ENCODE results near the gene C6orf89. TPM values are rescaled to one million over a fixed set of nuclear protein-coding genes. Genes with fewer than 3 reads are reported as not detected.

Gene C6orf89
- total and polyA plus RNA-seq, 2 experiments from 2014 or later: 73.8 to 84.0 TPM

- Histone ChIP-seq H4K20me1 (ENCODE audit: insufficient read depth) (no peaks in the 10 kb centered on the region), H3K4me1 (ENCODE audit: insufficient read depth) (peaks cover 13% of the 10 kb centered on the region), H3K9me3 (ENCODE audit: low read depth) (no peaks in the 10 kb centered on the region), H3K4me3 (no peak overlapping the region), H2AFZ (no peak overlapping the region), H3F3A (ENCODE audit: insufficient read depth) (peaks cover 29% of the 10 kb centered on the region), H3K4me2 (ENCODE audit: unreplicated experiment) (no peak overlapping the region), H3K9me2 (ENCODE audit: insufficient read depth) (no peaks in the 10 kb centered on the region), H3K79me2 (ENCODE audit: insufficient read depth) (no peaks in the 10 kb centered on the region), H3K27me3 (replicated peaks; ENCODE audit: insufficient read depth) (no peaks in the 10 kb centered on the region), H3K9ac (no peak overlapping the region), H3K27ac (no peak overlapping the region), H3K36me3 (ENCODE audit: low read depth) (no peaks in the 10 kb centered on the region; the same call in 1 of the 2 replicates)
- 81 to 85% methylated on average over 32 to 40 of the region's 40 CpGs for WGBS, 2 experiments (ENCODE audit: low coverage in 1 of 2, low lambda C conversion rate in 2 of 2, missing lambda C conversion rate in 2 of 2)
- no peak for DNase-seq
- no peak for TF ChIP-seq EZH2 (IDR thresholded peaks at IDR 0.05; ENCODE audit: insufficient read depth, poor library complexity, severe bottlenecking)
- TF ChIP-seq EZH2phosphoT487 (IDR thresholded peaks at IDR 0.05; ENCODE audit: insufficient read depth, low read depth): no peak
- in situ Hi-C loops (cut with MboI): no loop called here
Observed at GRCh38 chr6:36961441-36962435, 76.0 kb downstream of the C6orf89 start.

- Histone ChIP-seq H3K79me2 (ENCODE audit: insufficient read depth) (no peaks in the 10 kb centered on the region), H3F3A (ENCODE audit: insufficient read depth) (peaks cover 39% of the 10 kb centered on the region), H3K9ac (no peak overlapping the region), H4K20me1 (ENCODE audit: insufficient read depth) (no peaks in the 10 kb centered on the region), H3K9me3 (ENCODE audit: low read depth) (no peaks in the 10 kb centered on the region), H3K27ac (no peak overlapping the region), H3K9me2 (ENCODE audit: insufficient read depth) (no peaks in the 10 kb centered on the region), H3K27me3 (replicated peaks; ENCODE audit: insufficient read depth) (no peaks in the 10 kb centered on the region), H2AFZ (no peak overlapping the region), H3K4me2 (ENCODE audit: unreplicated experiment) (no peak overlapping the region), H3K4me3 (no peak overlapping the region), H3K36me3 (ENCODE audit: low read depth) (peaks cover 9% of the 10 kb centered on the region; the same call in 1 of the 2 replicates), H3K4me1 (ENCODE audit: insufficient read depth) (peaks cover 13% of the 10 kb centered on the region)
- 89 to 92% methylated on average over 12 of the region's 12 CpGs for WGBS, 2 experiments (ENCODE audit: low coverage in 1 of 2, low lambda C conversion rate in 2 of 2, missing lambda C conversion rate in 2 of 2)
- in situ Hi-C loops (cut with MboI): no loop called here
- peak; percentile 45 for DNase-seq
- no peak for TF ChIP-seq EZH2 (IDR thresholded peaks at IDR 0.05; ENCODE audit: insufficient read depth, poor library complexity, severe bottlenecking)
- TF ChIP-seq EZH2phosphoT487 (IDR thresholded peaks at IDR 0.05; ENCODE audit: insufficient read depth, low read depth): no peak
Observed at GRCh38 chr6:36962874-36963273, 77.1 kb downstream of the C6orf89 start.

- 83 to 84% methylated on average over 11 of the region's 11 CpGs for WGBS, 2 experiments (ENCODE audit: low coverage in 1 of 2, low lambda C conversion rate in 2 of 2, missing lambda C conversion rate in 2 of 2)
- no peaks in the 10 kb centered on the region for H3K9me2 ChIP-seq (ENCODE audit: insufficient read depth)
- no peaks in the 10 kb centered on the region for H4K20me1 ChIP-seq (ENCODE audit: insufficient read depth)
- no peak overlapping the region for H2AFZ ChIP-seq
- H3K4me3 ChIP-seq: no peak overlapping the region
- H3F3A ChIP-seq (ENCODE audit: insufficient read depth): peaks cover 46% of the 10 kb centered on the region
- H3K27me3 ChIP-seq (replicated peaks; ENCODE audit: insufficient read depth): no peaks in the 10 kb centered on the region
- H3K79me2 ChIP-seq (ENCODE audit: insufficient read depth): no peaks in the 10 kb centered on the region
- H3K4me2 ChIP-seq (ENCODE audit: unreplicated experiment): no peak overlapping the region
- TF ChIP-seq EZH2 (IDR thresholded peaks at IDR 0.05; ENCODE audit: insufficient read depth, poor library complexity, severe bottlenecking): no peak
- TF ChIP-seq EZH2phosphoT487 (IDR thresholded peaks at IDR 0.05; ENCODE audit: insufficient read depth, low read depth): no peak
- no peak for DNase-seq
- H3K9me3 ChIP-seq (ENCODE audit: low read depth): no peaks in the 10 kb centered on the region
- H3K9ac ChIP-seq: no peak overlapping the region
- in situ Hi-C loops (cut with MboI): no loop called here
- peaks cover 15% of the 10 kb centered on the region; the same call in 1 of the 2 replicates for H3K36me3 ChIP-seq (ENCODE audit: low read depth)
- peaks cover 13% of the 10 kb centered on the region for H3K4me1 ChIP-seq (ENCODE audit: insufficient read depth)
- H3K27ac ChIP-seq: no peak overlapping the region
Observed at GRCh38 chr6:36963451-36964290, 77.9 kb downstream of the C6orf89 start.

- no peak overlapping the region for H3K4me2 ChIP-seq (ENCODE audit: unreplicated experiment)
- no peaks in the 10 kb centered on the region for H3K27me3 ChIP-seq (replicated peaks; ENCODE audit: insufficient read depth)
- no peak overlapping the region for H3K27ac ChIP-seq
- no peak overlapping the region for H3K4me3 ChIP-seq
- DNase-seq: no peak
- no peak overlapping the region for H3K9ac ChIP-seq
- no peaks in the 10 kb centered on the region for H3K9me2 ChIP-seq (ENCODE audit: insufficient read depth)
- H3K36me3 ChIP-seq (ENCODE audit: low read depth): peaks cover 22% of the 10 kb centered on the region; the same call in 1 of the 2 replicates
- peaks cover 49% of the 10 kb centered on the region for H3F3A ChIP-seq (ENCODE audit: insufficient read depth)
- in situ Hi-C loops (cut with MboI): no loop called here
- no peak for TF ChIP-seq EZH2 (IDR thresholded peaks at IDR 0.05; ENCODE audit: insufficient read depth, poor library complexity, severe bottlenecking)
- TF ChIP-seq EZH2phosphoT487 (IDR thresholded peaks at IDR 0.05; ENCODE audit: insufficient read depth, low read depth): no peak
- H3K4me1 ChIP-seq (ENCODE audit: insufficient read depth): peaks cover 13% of the 10 kb centered on the region
- 66 to 81% methylated on average over 5 to 6 of the region's 6 CpGs for WGBS, 2 experiments (ENCODE audit: low coverage in 1 of 2, low lambda C conversion rate in 2 of 2, missing lambda C conversion rate in 2 of 2)
- no peak overlapping the region for H2AFZ ChIP-seq
- H3K9me3 ChIP-seq (ENCODE audit: low read depth): no peaks in the 10 kb centered on the region
- H4K20me1 ChIP-seq (ENCODE audit: insufficient read depth): no peaks in the 10 kb centered on the region
- no peaks in the 10 kb centered on the region for H3K79me2 ChIP-seq (ENCODE audit: insufficient read depth)
Observed at GRCh38 chr6:36964349-36964748, 78.6 kb downstream of the C6orf89 start.
